KMS-11 (cell line): ENCODE results near the gene PSMB2.

Experiments
- H2AFZ ChIP-seq: fragments of 200-600 bp; sonication (generic); 2 replicates; pipeline ENCODE4 v1.6.1; 2016; ENCODE audit warnings: antibody characterized with exemption, mixed run types, low read depth
- H3K27ac ChIP-seq: fragments of 200-600 bp; sonication (generic); 2 replicates; pipeline ENCODE4 v1.6.1; 2016; ENCODE audit warnings: mild to moderate bottlenecking, mixed run types
- H3K27me3 ChIP-seq: fragments of 200-600 bp; sonication (generic); 2 replicates; pipeline ENCODE4 v1.6.1; 2017; ENCODE audit warnings: mild to moderate bottlenecking, low read depth, mixed run types, moderate library complexity; ENCODE audit not compliant: insufficient read depth
- H3K36me3 ChIP-seq: fragments of 200-600 bp; sonication (generic); 2 replicates; pipeline ENCODE4 v1.6.1; 2017; ENCODE audit warnings: mild to moderate bottlenecking, mixed run types; ENCODE audit not compliant: insufficient read depth
- H3K4me1 ChIP-seq: fragments of 200-600 bp; sonication (generic); 2 replicates; pipeline ENCODE4 v1.6.1; 2016; ENCODE audit warnings: mild to moderate bottlenecking, low read depth, mixed run types; ENCODE audit not compliant: poor library complexity, severe bottlenecking
- H3K4me2 ChIP-seq: fragments of 200-600 bp; sonication (generic); 2 replicates; pipeline ENCODE4 v1.7.0; 2016; ENCODE audit warnings: mild to moderate bottlenecking, mixed run types
- H3K4me3 ChIP-seq: fragments of 200-600 bp; sonication (generic); IDR thresholded peaks from 2 replicates; pipeline ENCODE4 v1.6.1; 2017; ENCODE audit warnings: low read depth, low read length, mixed read lengths; ENCODE audit not compliant: insufficient read depth
- H3K79me2 ChIP-seq: fragments of 200-600 bp; sonication (generic); 2 replicates; pipeline ENCODE4 v1.6.1; 2016; ENCODE audit warnings: low read depth, mixed run types; ENCODE audit not compliant: insufficient read depth
- H3K9ac ChIP-seq: fragments of 200-600 bp; sonication (generic); 2 replicates; pipeline ENCODE4 v1.6.1; 2016; ENCODE audit warnings: mild to moderate bottlenecking, mixed run types
- H4K20me1 ChIP-seq: fragments of 200-600 bp; sonication (generic); 2 replicates; pipeline ENCODE4 v1.6.1; 2016; ENCODE audit warnings: mild to moderate bottlenecking, mixed run types; ENCODE audit not compliant: insufficient read depth
- TF ChIP-seq, protein P1 (sequence below): fragments of 200-600 bp; sonication (generic); conservative IDR thresholded peaks from 2 replicates; pipeline ENCODE4 v1.6.1; 2017; ENCODE audit warnings: low read depth, mild to moderate bottlenecking, antibody characterized with exemption, low read length, moderate library complexity, mixed read lengths

The PSMB2 gene

DNA sequence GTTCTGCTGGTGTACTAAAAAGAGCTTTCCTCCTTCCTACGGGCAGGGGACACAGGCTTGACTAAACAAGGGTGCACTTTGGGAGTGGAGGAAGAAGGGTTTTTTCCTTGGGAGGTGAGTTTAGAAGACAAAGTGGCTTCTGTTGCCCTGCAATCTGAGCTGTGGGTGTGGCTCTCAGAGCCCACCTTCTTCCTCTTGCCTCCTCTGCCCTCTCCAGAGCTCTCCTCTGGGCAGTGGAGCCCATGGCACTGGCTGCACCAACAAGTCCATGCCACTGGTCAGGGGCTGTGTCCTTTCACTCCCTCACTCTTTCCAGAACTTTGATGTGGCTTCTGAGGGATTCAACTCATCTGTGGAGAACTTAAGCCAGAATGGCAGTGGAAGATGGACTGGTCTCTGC, 25.6 kb upstream of the PSMB2 start:
- Histone ChIP-seq H3K27ac (no peak overlapping the region), H4K20me1 (no peaks in the 10 kb centered on the region), H3K79me2 (no peaks in the 10 kb centered on the region), H3K4me2 (no peak overlapping the region), H3K36me3 (no peaks in the 10 kb centered on the region), H2AFZ (no peak overlapping the region), H3K27me3 (no peaks in the 10 kb centered on the region), H3K9ac (no peak overlapping the region), H3K4me3 (no peak overlapping the region), H3K4me1 (peaks cover 17% of the 10 kb centered on the region)
- TF ChIP-seq, protein P1, sequence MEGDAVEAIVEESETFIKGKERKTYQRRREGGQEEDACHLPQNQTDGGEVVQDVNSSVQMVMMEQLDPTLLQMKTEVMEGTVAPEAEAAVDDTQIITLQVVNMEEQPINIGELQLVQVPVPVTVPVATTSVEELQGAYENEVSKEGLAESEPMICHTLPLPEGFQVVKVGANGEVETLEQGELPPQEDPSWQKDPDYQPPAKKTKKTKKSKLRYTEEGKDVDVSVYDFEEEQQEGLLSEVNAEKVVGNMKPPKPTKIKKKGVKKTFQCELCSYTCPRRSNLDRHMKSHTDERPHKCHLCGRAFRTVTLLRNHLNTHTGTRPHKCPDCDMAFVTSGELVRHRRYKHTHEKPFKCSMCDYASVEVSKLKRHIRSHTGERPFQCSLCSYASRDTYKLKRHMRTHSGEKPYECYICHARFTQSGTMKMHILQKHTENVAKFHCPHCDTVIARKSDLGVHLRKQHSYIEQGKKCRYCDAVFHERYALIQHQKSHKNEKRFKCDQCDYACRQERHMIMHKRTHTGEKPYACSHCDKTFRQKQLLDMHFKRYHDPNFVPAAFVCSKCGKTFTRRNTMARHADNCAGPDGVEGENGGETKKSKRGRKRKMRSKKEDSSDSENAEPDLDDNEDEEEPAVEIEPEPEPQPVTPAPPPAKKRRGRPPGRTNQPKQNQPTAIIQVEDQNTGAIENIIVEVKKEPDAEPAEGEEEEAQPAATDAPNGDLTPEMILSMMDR: no peak

DNA sequence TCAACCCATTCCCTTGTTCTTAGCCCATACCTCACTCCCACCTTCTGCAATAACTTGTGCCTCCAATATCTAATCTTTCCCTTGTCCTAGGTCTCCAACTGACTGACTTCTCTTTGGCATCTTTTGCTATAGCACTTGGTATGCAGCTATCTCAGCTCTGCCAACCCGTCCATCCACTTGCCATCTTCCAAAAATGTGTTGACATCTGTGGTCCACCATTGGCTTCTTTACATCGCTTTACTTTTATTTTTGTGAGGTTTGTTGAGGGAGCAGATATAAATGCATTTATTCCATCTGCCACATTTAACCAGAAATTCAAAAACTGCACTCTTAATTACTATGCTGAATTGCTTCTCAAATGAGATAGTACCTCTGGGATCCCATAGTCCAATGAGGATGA, 24.9 kb upstream of the PSMB2 start:
- TF ChIP-seq, protein P1: no peak
- no peak overlapping the region for H3K27ac ChIP-seq
- no peak overlapping the region for H3K4me3 ChIP-seq
- H3K9ac ChIP-seq: no peak overlapping the region
- H4K20me1 ChIP-seq: no peaks in the 10 kb centered on the region
- H3K36me3 ChIP-seq: no peaks in the 10 kb centered on the region
- no peaks in the 10 kb centered on the region for H3K27me3 ChIP-seq
- H3K4me2 ChIP-seq: no peak overlapping the region
- H3K4me1 ChIP-seq: peaks cover 23% of the 10 kb centered on the region
- no peaks in the 10 kb centered on the region for H3K79me2 ChIP-seq
- no peak overlapping the region for H2AFZ ChIP-seq

DNA sequence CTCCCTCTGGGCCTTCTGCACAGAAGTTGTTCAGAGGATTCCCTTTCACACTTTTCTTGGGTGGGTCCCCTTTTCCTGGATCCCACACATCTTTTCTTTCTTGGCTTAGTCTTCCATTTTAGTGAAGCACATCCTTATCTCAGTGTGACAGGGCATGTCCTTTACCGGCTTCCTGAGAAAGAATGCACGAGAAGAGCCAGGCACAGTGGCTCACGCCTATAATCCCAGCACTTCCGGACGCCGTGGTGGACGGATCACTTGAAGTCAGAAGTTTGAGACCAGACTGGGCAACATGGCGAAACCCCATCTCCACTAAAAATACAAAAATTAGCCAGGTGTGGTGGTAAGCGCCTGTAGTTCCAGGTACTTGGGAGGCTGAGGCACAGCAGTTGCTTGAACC, 22.1 kb upstream of the PSMB2 start:
- Histone ChIP-seq H4K20me1 (no peaks in the 10 kb centered on the region), H3K9ac (no peak overlapping the region), H3K27me3 (no peaks in the 10 kb centered on the region), H3K4me2 (no peak overlapping the region; the same call in 1 of the 2 replicates), H3K4me1 (peaks cover 23% of the 10 kb centered on the region), H3K27ac (no peak overlapping the region), H3K36me3 (no peaks in the 10 kb centered on the region), H3K4me3 (no peak overlapping the region), H2AFZ (no peak overlapping the region), H3K79me2 (no peaks in the 10 kb centered on the region)
- TF ChIP-seq, protein P1: no peak

DNA sequence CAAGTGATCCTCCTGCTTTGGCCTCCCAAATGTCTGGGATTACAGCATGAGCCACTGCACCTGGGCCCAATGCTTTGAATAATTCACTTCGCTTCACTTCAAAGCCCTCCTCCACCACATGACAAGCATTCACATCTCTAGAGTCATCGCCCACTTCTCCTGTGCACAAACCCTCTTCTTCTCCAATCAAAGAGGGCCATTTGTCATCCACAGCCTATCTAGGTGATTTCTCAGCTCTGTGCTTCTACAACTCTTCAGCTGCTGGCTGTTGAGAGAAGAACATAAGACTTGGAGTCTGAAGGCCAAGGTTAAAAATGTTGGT, 20.1 kb upstream of the PSMB2 start:
- H3K36me3 ChIP-seq: no peaks in the 10 kb centered on the region
- TF ChIP-seq, protein P1: no peak
- no peaks in the 10 kb centered on the region for H3K27me3 ChIP-seq
- H3K4me2 ChIP-seq: no peak overlapping the region
- no peak overlapping the region for H2AFZ ChIP-seq
- H4K20me1 ChIP-seq: no peaks in the 10 kb centered on the region
- no peaks in the 10 kb centered on the region for H3K79me2 ChIP-seq
- H3K27ac ChIP-seq: no peak overlapping the region
- H3K4me1 ChIP-seq: peaks cover 23% of the 10 kb centered on the region
- no peak overlapping the region for H3K4me3 ChIP-seq
- H3K9ac ChIP-seq: no peak overlapping the region
